Measurements from ENCODE around the gene MED27.
"Not testable (repeated sequence)": the region's sequence is repeated elsewhere in the genome, so short reads cannot be mapped to it uniquely, and the experiment has no call there.

MED27 gene

GRCh38 chr9:132074736-132075135, 4.9 kb downstream of the MED27 start:
- DNase-seq: no peak

- no peak for DNase-seq
Measured at GRCh38 chr9:132071847-132072507, 7.7 kb downstream of the MED27 start.

- DNase-seq: no peak
Measured at GRCh38 chr9:132069046-132069898, 10.4 kb downstream of the MED27 start.

- DNase-seq: peak; percentile 28
Measured at GRCh38 chr9:132068605-132069004, 11.1 kb downstream of the MED27 start.

- DNase-seq: no peak
Measured at GRCh38 chr9:132066511-132066910, 13.2 kb downstream of the MED27 start.

- DNase-seq: no peak
Measured at GRCh38 chr9:132066057-132066456, 13.6 kb downstream of the MED27 start.

GRCh38 chr9:132063281-132063680, 16.4 kb downstream of the MED27 start:
- no peak for DNase-seq

- no peak for DNase-seq
Measured at GRCh38 chr9:132062806-132063205, 16.9 kb downstream of the MED27 start.

- no peak for DNase-seq
Measured at GRCh38 chr9:132061526-132061925, 18.1 kb downstream of the MED27 start.

GRCh38 chr9:132059361-132059760, 20.3 kb downstream of the MED27 start:
- DNase-seq: no peak

GRCh38 chr9:132058226-132058625, 21.4 kb downstream of the MED27 start:
- not testable (repeated sequence) for DNase-seq

GRCh38 chr9:132056717-132057560, 22.7 kb downstream of the MED27 start:
- no peak for DNase-seq

- DNase-seq: no peak
Measured at GRCh38 chr9:132055756-132056155, 23.9 kb downstream of the MED27 start.

- DNase-seq: no peak
Measured at GRCh38 chr9:132054024-132054423, 25.6 kb downstream of the MED27 start.

GRCh38 chr9:132049900-132050299, 29.8 kb downstream of the MED27 start:
- no peak for DNase-seq

- no peak for DNase-seq
Measured at GRCh38 chr9:132049323-132049882, 30.3 kb downstream of the MED27 start.

- DNase-seq: no peak
Measured at GRCh38 chr9:132048201-132048600, 31.5 kb downstream of the MED27 start.

GRCh38 chr9:132046456-132046855, 33.2 kb downstream of the MED27 start:
- DNase-seq: no peak

GRCh38 chr9:132044176-132044875, 35.3 kb downstream of the MED27 start:
- DNase-seq: no peak

GRCh38 chr9:132043708-132044107, 36.0 kb downstream of the MED27 start:
- no peak for DNase-seq

GRCh38 chr9:132042324-132042723, 37.3 kb downstream of the MED27 start:
- no peak for DNase-seq

- no peak for DNase-seq
Measured at GRCh38 chr9:132041798-132042197, 37.9 kb downstream of the MED27 start.
